A549 (cell line): ENCODE measurements around the gene QSOX1. TPM values are rescaled to one million over a fixed set of nuclear protein-coding genes. Genes with fewer than 3 reads are reported as not detected.

Source experiments
- ATAC-seq, 2 experiments: fragments of 200-7000 bp in 1 of 2; fragments of >200 bp in 1 of 2; cut with Nextera tagmentation in 1 of 2; cut with Tn5 transposase in 1 of 2; 3 replicates each; pipeline versions ENCODE4 v1.8.0 to v1.9.1; 2018 to 2020; ENCODE audit warnings: mild to moderate bottlenecking in 1 of 2, moderate library complexity in 1 of 2
- CTCF ChIA-PET: fragments of 300-600 bp; sonication (Branson Sonifier 250); formaldehyde crosslinking; extraction: SDS; loops from one replicate; lab custom pipeline; 2021; ENCODE audit warnings: antibody characterized with exemption, inconsistent platforms; lab: Yijun Ruan, JAX
- POLR2A ChIA-PET: fragments of 350-600 bp; formaldehyde crosslinking; extraction: SDS; loops from one replicate; lab custom pipeline; 2021; ENCODE audit warnings: antibody characterized with exemption, inconsistent platforms; lab: Yijun Ruan, JAX
- DNase-seq, 2 experiments: peaks; one replicate each; pipeline versions ENCODE4 v3.0.0 to v3.0.0-alpha.2; 2011 to 2016; ENCODE audit warnings: low read depth in 1 of 2, low spot score in 1 of 2
- FAIRE-seq: peaks from 2 replicates; lab custom pipeline; 2011; peaks lifted over from hg19 to GRCh38; lab: Jason Lieb, UNC
- H3K27ac ChIP-seq, 2 experiments: fragments of >200 bp; sonication (Bioruptor Twin); formaldehyde crosslinking; 3 replicates each; pipeline ENCODE4 v1.5.1; 2016 to 2017
- H3K4me1 ChIP-seq: fragments of >200 bp; sonication (Bioruptor Twin); formaldehyde crosslinking; 3 replicates; pipeline ENCODE4 v1.6.1; 2016
- H3K4me2 ChIP-seq: fragments of >200 bp; sonication (Bioruptor Twin); formaldehyde crosslinking; 3 replicates; pipeline ENCODE4 v1.6.1; 2016
- H3K4me3 ChIP-seq: fragments of >200 bp; sonication (Bioruptor Twin); formaldehyde crosslinking; 3 replicates; pipeline ENCODE4 v1.5.1; 2016
- H3K9me3 ChIP-seq: fragments of >200 bp; sonication (Bioruptor Twin); formaldehyde crosslinking; 3 replicates; pipeline ENCODE4 v1.6.1; 2016
- CBX2 ChIP-seq: fragments of 200-600 bp; sonication (generic); IDR thresholded peaks from 2 replicates; pipeline ENCODE4 v1.6.1; 2016; ENCODE audit warnings: low read depth, mild to moderate bottlenecking, borderline replicate concordance
- CBX8 ChIP-seq: fragments of 200-600 bp; sonication (generic); IDR thresholded peaks from 2 replicates; pipeline ENCODE4 v1.6.1; 2016
- EP300 ChIP-seq, 2 experiments: fragments of >200 bp; sonication (Bioruptor Twin); formaldehyde crosslinking; IDR thresholded peaks; 2 replicates in 1 of 2; 3 replicates in 1 of 2; pipeline ENCODE4 v1.6.1; 2016 to 2017
- FOSL2 ChIP-seq, 2 experiments: fragments of 450-650 bp in 1 of 2; fragments of >200 bp in 1 of 2; sonication (Bioruptor Twin) in 1 of 2; formaldehyde crosslinking; IDR thresholded peaks; 2 replicates each; pipeline versions ENCODE4 v1.5.0 to v1.6.1; 2016 to 2020; ENCODE audit warnings: mild to moderate bottlenecking in 1 of 2, moderate library complexity in 1 of 2
- HDAC2 ChIP-seq: fragments of 200-600 bp; sonication (generic); IDR thresholded peaks from 2 replicates; pipeline ENCODE4 v1.6.1; 2016
- HEYL ChIP-seq: fragments of 250-450 bp; sonication (Bioruptor Pico); IDR thresholded peaks from 2 replicates; pipeline ENCODE4 v1.8.0; 2021; ENCODE audit warnings: mild to moderate bottlenecking, moderate library complexity
- JUNB ChIP-seq: fragments of >200 bp; sonication (Bioruptor Twin); formaldehyde crosslinking; IDR thresholded peaks from 2 replicates; pipeline ENCODE4 v1.6.1; 2016
- KDM5A ChIP-seq: fragments of 200-600 bp; sonication (generic); IDR thresholded peaks from 2 replicates; pipeline ENCODE4 v1.6.1; 2016; ENCODE audit warnings: antibody characterized with exemption, mild to moderate bottlenecking
- MAFK ChIP-seq: fragments of 450-650 bp; IDR thresholded peaks from 2 replicates; pipeline ENCODE4 v1.6.1; 2014; ENCODE audit not compliant: partially characterized antibody
- MAZ ChIP-seq: fragments of 150-350 bp; IDR thresholded peaks from 2 replicates; pipeline ENCODE4 v1.6.1; 2014; ENCODE audit warnings: antibody characterized with exemption, low read depth, low read length, borderline replicate concordance
- NFE2L2 ChIP-seq: fragments of 150-350 bp; conservative IDR thresholded peaks from 2 replicates; pipeline ENCODE4 v1.6.1; 2014; ENCODE audit warnings: low read length
- NPAS2 ChIP-seq: fragments of 250-450 bp; sonication (Bioruptor Pico); IDR thresholded peaks from 2 replicates; pipeline ENCODE4 v1.8.0; 2022; ENCODE audit warnings: mild to moderate bottlenecking, moderate library complexity, borderline replicate concordance
- NR3C1 ChIP-seq: fragments of >200 bp; sonication (Bioruptor Twin); formaldehyde crosslinking; IDR thresholded peaks from 3 replicates; pipeline ENCODE4 v1.6.1; 2017
- PHF8 ChIP-seq: fragments of 200-600 bp; sonication (generic); IDR thresholded peaks from 2 replicates; pipeline ENCODE4 v1.6.1; 2016; ENCODE audit warnings: low read depth, mild to moderate bottlenecking, antibody characterized with exemption, moderate library complexity, borderline replicate concordance
- RFX5 ChIP-seq: fragments of 450-650 bp; IDR thresholded peaks from 2 replicates; pipeline ENCODE4 v1.7.1; 2014; ENCODE audit warnings: antibody characterized with exemption, mild to moderate bottlenecking, moderate library complexity
- TP53 ChIP-seq: fragments of 250-450 bp; sonication (Bioruptor Pico); IDR thresholded peaks from 2 replicates; pipeline ENCODE4 v1.5.0; 2021; ENCODE audit warnings: mild to moderate bottlenecking, moderate library complexity
- WGBS: methylation state at CpG from one replicate; pipeline ENCODE4 v1.1.6; 2017; ENCODE audit errors: missing lambda C conversion rate; 5-methylcytosine and 5-hydroxymethylcytosine counted together
- polyA plus RNA-seq, 4 experiments: library from polyadenylated mRNA; depleted of rRNA in 3 of 4; stranded (reverse); fragments of >200 nt; fragmentation: RNase III in 1 of 4; extraction: RNeasy Plus Mini Kit Qiagen cat#74134 plus additional on column Dnase treatment in 1 of 4; gene quantifications; 2 replicates in 3 of 4; 3 replicates in 1 of 4; pipeline ENCODE4 v1.2.3, GENCODE V29; 2011 to 2017
- TF ChIP-seq, protein P1 (sequence below): fragments of 250-450 bp; sonication (Bioruptor Pico); IDR thresholded peaks from 2 replicates; pipeline ENCODE4 v1.5.0; 2020; ENCODE audit warnings: low read depth, mild to moderate bottlenecking, moderate library complexity
- TF ChIP-seq, protein P2 (sequence below): fragments of 150-350 bp; IDR thresholded peaks from 2 replicates; pipeline ENCODE4 v1.6.1; 2014; ENCODE audit warnings: low read depth, mild to moderate bottlenecking, low read length
- TF ChIP-seq, protein P3 (sequence below): fragments of 450-650 bp; IDR thresholded peaks from 2 replicates; pipeline ENCODE4 v1.6.1; 2014; ENCODE audit warnings: antibody characterized with exemption
- TF ChIP-seq, protein P4 (sequence below): IDR thresholded peaks from 2 replicates; pipeline ENCODE4 v1.6.1; 2012
- TF ChIP-seq, protein P5 (sequence below): fragments of >200 bp; sonication (Bioruptor Twin); formaldehyde crosslinking; IDR thresholded peaks from 3 replicates; pipeline ENCODE4 v1.5.1; 2016
- TF ChIP-seq, protein P6 (sequence below): fragments of >200 bp; sonication (Bioruptor Twin); formaldehyde crosslinking; IDR thresholded peaks from 2 replicates; pipeline ENCODE4 v1.6.1; 2016

QSOX1 gene
- polyA plus RNA-seq, 2 of the 4 experiments (the other 2 are of a cell fraction) = 43.8 to 60.2 TPM

DNA sequence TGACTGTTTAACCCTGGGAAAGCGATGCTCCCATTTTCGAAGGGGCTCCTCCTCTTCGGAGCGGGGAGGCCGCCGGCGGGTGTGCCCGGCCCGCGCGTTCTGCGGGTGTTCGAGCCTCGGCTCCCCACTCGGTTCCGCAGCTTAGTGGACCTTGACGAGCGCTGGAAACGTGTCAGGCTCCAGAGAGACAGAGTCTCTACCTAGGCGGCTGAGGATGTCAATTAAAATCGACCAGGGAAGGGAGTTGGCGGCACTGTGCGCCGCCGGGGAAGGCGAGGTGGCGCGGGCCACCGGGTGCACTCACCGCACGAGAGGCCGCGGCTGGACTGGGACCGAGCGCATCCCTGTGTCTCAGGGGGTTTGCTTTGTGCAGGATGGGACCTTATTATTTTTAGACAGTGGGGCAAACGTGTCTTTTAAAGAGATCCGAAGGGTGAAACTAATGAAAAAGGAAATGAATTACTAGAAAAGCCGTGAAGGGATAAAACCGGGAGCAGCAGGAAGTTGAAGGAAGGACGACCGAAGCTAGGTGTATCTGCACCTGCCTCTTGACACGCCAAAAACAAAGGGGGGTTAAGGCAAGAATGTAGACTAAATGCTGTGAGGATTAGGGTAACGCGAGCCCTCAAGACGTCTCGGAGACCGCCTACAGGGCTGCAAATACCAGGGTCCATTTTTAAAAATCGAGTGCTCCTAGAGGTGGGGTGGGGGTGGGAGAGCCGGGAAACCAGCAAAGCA is 81.0 kb downstream of the QSOX1 start:
- H3K9me3 ChIP-seq = no peaks in the 10 kb centered on the region
- H3K4me2 ChIP-seq = no peak overlapping the region
- POLR2A ChIA-PET = no interaction called here
- no peak overlapping the region for H3K4me3 ChIP-seq
- H3K4me1 ChIP-seq = peaks cover 4% of the 10 kb centered on the region; the same call in 2 of the 3 replicates
- 88% methylated on average over 49 of the region's 49 CpGs for WGBS
- CTCF ChIA-PET = interaction anchor here (2.4 to 5.8 kb wide), 2 partner anchors 18 to 48 kb away, joined by 7 to 23 read pairs; no protein-coding TSS in a partner anchor
- no peak overlapping the region for H3K27ac ChIP-seq
- FAIRE-seq (no peak), DNase-seq (no peak), ATAC-seq (no peak)
- TF ChIP-seq TP53 (CRISPR knock-in tag) = no peak
- TF ChIP-seq, protein P1, sequence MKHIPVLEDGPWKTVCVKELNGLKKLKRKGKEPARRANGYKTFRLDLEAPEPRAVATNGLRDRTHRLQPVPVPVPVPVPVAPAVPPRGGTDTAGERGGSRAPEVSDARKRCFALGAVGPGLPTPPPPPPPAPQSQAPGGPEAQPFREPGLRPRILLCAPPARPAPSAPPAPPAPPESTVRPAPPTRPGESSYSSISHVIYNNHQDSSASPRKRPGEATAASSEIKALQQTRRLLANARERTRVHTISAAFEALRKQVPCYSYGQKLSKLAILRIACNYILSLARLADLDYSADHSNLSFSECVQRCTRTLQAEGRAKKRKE (CRISPR knock-in tag) = no peak

DNA sequence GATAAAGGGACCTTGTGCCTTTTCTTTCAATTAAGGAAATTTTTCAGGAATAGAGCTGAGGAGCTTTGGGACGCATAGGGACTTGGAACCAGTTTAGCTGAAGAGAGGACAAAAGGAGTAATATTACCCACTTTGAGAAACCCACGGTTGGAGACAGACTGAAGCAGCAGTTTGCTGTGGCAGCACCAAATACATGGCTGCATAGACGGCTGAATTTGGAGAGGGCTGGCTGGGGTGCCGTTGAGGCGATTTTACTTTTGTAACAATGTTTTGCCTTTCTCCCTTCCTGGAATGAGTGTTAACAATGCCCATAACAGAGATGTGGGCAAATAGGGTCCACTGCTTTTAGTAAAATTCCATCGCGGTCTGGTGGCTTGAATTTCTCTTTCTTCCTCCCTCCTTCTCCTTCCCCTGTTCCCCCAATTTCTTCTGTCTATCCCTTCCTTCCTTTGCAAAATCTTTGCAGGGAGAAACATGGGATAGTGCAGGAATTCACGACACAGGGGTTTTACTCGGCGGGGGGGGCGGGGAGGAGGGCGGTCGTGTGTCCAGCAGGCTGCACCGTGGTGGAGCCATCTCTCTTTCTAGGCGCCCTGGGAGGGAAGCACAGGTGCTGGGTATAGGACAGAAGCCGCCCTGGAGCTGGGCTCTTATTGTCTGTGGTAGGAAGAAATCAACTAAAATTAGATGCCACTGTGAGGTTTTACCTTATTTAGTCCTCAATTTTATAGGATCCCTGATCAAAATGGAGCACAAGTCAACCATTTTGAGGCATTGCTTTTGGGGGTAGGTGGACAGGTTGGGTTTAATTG is 82.2 kb downstream of the QSOX1 start:
- DNase-seq (no peak), FAIRE-seq (no peak), ATAC-seq (no peak)
- 66% methylated on average over 16 of the region's 16 CpGs for WGBS
- no peak overlapping the region for H3K4me2 ChIP-seq
- ChIA-PET CTCF (interaction anchor here (0.7 to 2.4 kb wide), 2 partner anchors 33 to 49 kb away, joined by 3 to 7 read pairs; no protein-coding TSS in a partner anchor), POLR2A (interaction anchor here (0.5 kb wide), 1 partner anchor 199 kb away, joined by 3 read pairs; no protein-coding TSS in a partner anchor)
- H3K9me3 ChIP-seq = no peaks in the 10 kb centered on the region
- H3K27ac ChIP-seq = no peak overlapping the region
- TF ChIP-seq EP300 (IDR thresholded peaks at IDR 0.05) = no peak
- no peak for TF ChIP-seq MAZ
- no peak for TF ChIP-seq MAFK
- no peak for TF ChIP-seq CBX8
- TF ChIP-seq NFE2L2 = no peak
- TF ChIP-seq JUNB = no peak
- TF ChIP-seq, protein P2, sequence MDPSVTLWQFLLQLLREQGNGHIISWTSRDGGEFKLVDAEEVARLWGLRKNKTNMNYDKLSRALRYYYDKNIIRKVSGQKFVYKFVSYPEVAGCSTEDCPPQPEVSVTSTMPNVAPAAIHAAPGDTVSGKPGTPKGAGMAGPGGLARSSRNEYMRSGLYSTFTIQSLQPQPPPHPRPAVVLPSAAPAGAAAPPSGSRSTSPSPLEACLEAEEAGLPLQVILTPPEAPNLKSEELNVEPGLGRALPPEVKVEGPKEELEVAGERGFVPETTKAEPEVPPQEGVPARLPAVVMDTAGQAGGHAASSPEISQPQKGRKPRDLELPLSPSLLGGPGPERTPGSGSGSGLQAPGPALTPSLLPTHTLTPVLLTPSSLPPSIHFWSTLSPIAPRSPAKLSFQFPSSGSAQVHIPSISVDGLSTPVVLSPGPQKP = no peak
- TF ChIP-seq, protein P3, sequence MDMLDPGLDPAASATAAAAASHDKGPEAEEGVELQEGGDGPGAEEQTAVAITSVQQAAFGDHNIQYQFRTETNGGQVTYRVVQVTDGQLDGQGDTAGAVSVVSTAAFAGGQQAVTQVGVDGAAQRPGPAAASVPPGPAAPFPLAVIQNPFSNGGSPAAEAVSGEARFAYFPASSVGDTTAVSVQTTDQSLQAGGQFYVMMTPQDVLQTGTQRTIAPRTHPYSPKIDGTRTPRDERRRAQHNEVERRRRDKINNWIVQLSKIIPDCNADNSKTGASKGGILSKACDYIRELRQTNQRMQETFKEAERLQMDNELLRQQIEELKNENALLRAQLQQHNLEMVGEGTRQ = no peak
- no peak for TF ChIP-seq TP53 (CRISPR knock-in tag)
- TF ChIP-seq, protein P4, sequence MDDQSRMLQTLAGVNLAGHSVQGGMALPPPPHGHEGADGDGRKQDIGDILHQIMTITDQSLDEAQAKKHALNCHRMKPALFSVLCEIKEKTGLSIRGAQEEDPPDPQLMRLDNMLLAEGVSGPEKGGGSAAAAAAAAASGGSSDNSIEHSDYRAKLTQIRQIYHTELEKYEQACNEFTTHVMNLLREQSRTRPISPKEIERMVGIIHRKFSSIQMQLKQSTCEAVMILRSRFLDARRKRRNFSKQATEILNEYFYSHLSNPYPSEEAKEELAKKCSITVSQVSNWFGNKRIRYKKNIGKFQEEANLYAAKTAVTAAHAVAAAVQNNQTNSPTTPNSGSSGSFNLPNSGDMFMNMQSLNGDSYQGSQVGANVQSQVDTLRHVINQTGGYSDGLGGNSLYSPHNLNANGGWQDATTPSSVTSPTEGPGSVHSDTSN = no peak
- TF ChIP-seq FOSL2 (IDR thresholded peaks at IDR 0.05) = no peak
- no peak for TF ChIP-seq FOSL2 (CRISPR knock-in tag; IDR thresholded peaks at IDR 0.05)
- H3K4me1 ChIP-seq = peaks cover 3% of the 10 kb centered on the region; the same call in 2 of the 3 replicates
- no peak overlapping the region for H3K4me3 ChIP-seq

DNA sequence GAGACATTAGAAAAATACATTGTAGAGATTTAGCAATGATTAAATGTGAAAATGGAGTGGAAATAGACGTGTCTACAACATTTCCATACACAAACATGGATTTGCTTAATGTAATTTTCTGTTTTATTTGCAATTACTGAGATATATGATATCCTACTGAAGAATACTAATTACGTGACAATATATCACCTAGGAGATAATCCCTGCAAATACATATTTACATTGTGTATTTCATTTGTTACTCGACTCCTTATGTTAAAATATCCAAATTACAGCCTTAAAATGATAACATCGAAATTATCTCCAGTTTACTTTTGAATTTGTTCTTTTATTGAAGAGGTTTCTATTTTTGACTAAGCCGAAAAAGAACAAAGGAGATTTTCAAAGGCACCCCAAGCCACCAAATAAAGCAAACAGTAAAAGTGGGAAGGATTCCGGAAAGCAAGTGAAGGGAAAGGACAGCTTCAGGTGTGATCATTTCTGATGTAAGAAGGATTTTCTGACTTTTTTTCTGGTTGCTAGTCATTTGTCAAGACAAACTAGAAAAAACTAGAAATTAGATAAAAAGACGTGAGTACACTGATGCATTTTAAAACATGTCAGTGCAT is 83.3 kb downstream of the QSOX1 start:
- FAIRE-seq = no peak
- no peak overlapping the region for H3K27ac ChIP-seq
- no peak for ATAC-seq
- DNase-seq = no peak
- H3K4me1 ChIP-seq = no peaks in the 10 kb centered on the region
- no peaks in the 10 kb centered on the region for H3K9me3 ChIP-seq
- POLR2A ChIA-PET = no interaction called here
- CTCF ChIA-PET = interaction anchor here (2.4 kb wide), 1 partner anchor 50 kb away, joined by 7 read pairs; no protein-coding TSS in a partner anchor
- no peak overlapping the region for H3K4me2 ChIP-seq
- no peak overlapping the region for H3K4me3 ChIP-seq
- 72% methylated on average over 7 of the region's 7 CpGs for WGBS
- TF ChIP-seq KDM5A = no peak
- no peak for TF ChIP-seq NR3C1
- TF ChIP-seq MAFK = no peak
- TF ChIP-seq, protein P5, sequence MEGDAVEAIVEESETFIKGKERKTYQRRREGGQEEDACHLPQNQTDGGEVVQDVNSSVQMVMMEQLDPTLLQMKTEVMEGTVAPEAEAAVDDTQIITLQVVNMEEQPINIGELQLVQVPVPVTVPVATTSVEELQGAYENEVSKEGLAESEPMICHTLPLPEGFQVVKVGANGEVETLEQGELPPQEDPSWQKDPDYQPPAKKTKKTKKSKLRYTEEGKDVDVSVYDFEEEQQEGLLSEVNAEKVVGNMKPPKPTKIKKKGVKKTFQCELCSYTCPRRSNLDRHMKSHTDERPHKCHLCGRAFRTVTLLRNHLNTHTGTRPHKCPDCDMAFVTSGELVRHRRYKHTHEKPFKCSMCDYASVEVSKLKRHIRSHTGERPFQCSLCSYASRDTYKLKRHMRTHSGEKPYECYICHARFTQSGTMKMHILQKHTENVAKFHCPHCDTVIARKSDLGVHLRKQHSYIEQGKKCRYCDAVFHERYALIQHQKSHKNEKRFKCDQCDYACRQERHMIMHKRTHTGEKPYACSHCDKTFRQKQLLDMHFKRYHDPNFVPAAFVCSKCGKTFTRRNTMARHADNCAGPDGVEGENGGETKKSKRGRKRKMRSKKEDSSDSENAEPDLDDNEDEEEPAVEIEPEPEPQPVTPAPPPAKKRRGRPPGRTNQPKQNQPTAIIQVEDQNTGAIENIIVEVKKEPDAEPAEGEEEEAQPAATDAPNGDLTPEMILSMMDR = no peak
- TF ChIP-seq NPAS2 (CRISPR knock-in tag) = no peak
- no peak for TF ChIP-seq MAZ
- TF ChIP-seq, protein P6, sequence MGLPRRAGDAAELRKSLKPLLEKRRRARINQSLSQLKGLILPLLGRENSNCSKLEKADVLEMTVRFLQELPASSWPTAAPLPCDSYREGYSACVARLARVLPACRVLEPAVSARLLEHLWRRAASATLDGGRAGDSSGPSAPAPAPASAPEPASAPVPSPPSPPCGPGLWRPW = no peak
- no peak for TF ChIP-seq EP300 (IDR thresholded peaks at IDR 0.05)
- no peak for TF ChIP-seq CBX2
- TF ChIP-seq, protein P3 = no peak
- TF ChIP-seq HDAC2 = no peak
- TF ChIP-seq PHF8 = no peak
- no peak for TF ChIP-seq HEYL (CRISPR knock-in tag)
- TF ChIP-seq RFX5 = no peak
